Measurements from ENCODE around the gene CCN6. TPM values are rescaled to one million over a fixed set of nuclear protein-coding genes. Genes with fewer than 3 reads are reported as not detected.

The CCN6 gene
- total and polyA plus RNA-seq, 2 donors (not counting 1 experiment from before 2014, with no cell fraction given): 0.49 TPM; not detected in 1

- no peaks in the 10 kb centered on the region for H3K4me1 ChIP-seq (ENCODE audit: control insufficient read depth, extremely low read depth, insufficient read depth, low read length)
- DNase-seq (ENCODE audit: low read depth in 2 of 2): no peak
- H3K27me3 ChIP-seq (ENCODE audit: control insufficient read depth, insufficient read depth, low read length): peaks cover 2% of the 10 kb centered on the region
- H3K4me2 ChIP-seq (ENCODE audit: extremely low read depth, insufficient read depth, low read length): no peak overlapping the region
- no peaks in the 10 kb centered on the region for H3K36me3 ChIP-seq (ENCODE audit: control insufficient read depth, insufficient read depth, low read length)
- no peak overlapping the region for H3K4me3 ChIP-seq (replicated peaks in 1 of 4; ENCODE audit: control extremely low read depth in 1 of 4, insufficient read depth in 1 of 4, low read depth in 3 of 4, low read length in 4 of 4)
- H3K27ac ChIP-seq (ENCODE audit: insufficient read depth, low read length): no peak overlapping the region
- no peak overlapping the region for H2AFZ ChIP-seq (ENCODE audit: low read length)
- TF ChIP-seq EZH2 (IDR thresholded peaks at IDR 0.05; ENCODE audit: low read length, missing control alignments): no peak
- no peak for TF ChIP-seq CTCF (conservative IDR thresholded peaks at IDR 0.05 in 1 of 2, IDR thresholded peaks at IDR 0.05 in 1 of 2; ENCODE audit: low read depth in 1 of 2, low read length in 2 of 2)
- no peaks in the 10 kb centered on the region for H3K79me2 ChIP-seq (ENCODE audit: control insufficient read depth, insufficient read depth, low read length)
- H4K20me1 ChIP-seq (ENCODE audit: control insufficient read depth, extremely low read depth, insufficient read depth, low read length): no peaks in the 10 kb centered on the region
- no peaks in the 10 kb centered on the region for H3K9me3 ChIP-seq (ENCODE audit: control insufficient read depth, insufficient read depth, low read depth, low read length)
- no peak overlapping the region for H3K9ac ChIP-seq (ENCODE audit: insufficient read depth, low read length)
Measured at GRCh38 chr6:112032728-112033127, 21.2 kb upstream of the CCN6 start.

GRCh38 chr6:112033791-112034615 is 19.9 kb upstream of the CCN6 start:
- Histone ChIP-seq H2AFZ (ENCODE audit: low read length) (no peak overlapping the region), H3K4me1 (ENCODE audit: control insufficient read depth, extremely low read depth, insufficient read depth, low read length) (peaks cover 7% of the 10 kb centered on the region), H3K9me3 (ENCODE audit: control insufficient read depth, insufficient read depth, low read depth, low read length) (no peaks in the 10 kb centered on the region), H3K27me3 (ENCODE audit: control insufficient read depth, insufficient read depth, low read length) (peaks cover 2% of the 10 kb centered on the region), H3K4me2 (ENCODE audit: extremely low read depth, insufficient read depth, low read length) (no peak overlapping the region), H3K4me3 (replicated peaks in 1 of 4; ENCODE audit: control extremely low read depth in 1 of 4, insufficient read depth in 1 of 4, low read depth in 3 of 4, low read length in 4 of 4) (no peak overlapping the region), H4K20me1 (ENCODE audit: control insufficient read depth, extremely low read depth, insufficient read depth, low read length) (no peaks in the 10 kb centered on the region), H3K9ac (ENCODE audit: insufficient read depth, low read length) (no peak overlapping the region), H3K27ac (ENCODE audit: insufficient read depth, low read length) (no peak overlapping the region), H3K36me3 (ENCODE audit: control insufficient read depth, insufficient read depth, low read length) (no peaks in the 10 kb centered on the region), H3K79me2 (ENCODE audit: control insufficient read depth, insufficient read depth, low read length) (no peaks in the 10 kb centered on the region)
- DNase-seq (ENCODE audit: low read depth in 2 of 2): no peak
- no peak for TF ChIP-seq CTCF (conservative IDR thresholded peaks at IDR 0.05 in 1 of 2, IDR thresholded peaks at IDR 0.05 in 1 of 2; ENCODE audit: low read depth in 1 of 2, low read length in 2 of 2)
- TF ChIP-seq EZH2 (IDR thresholded peaks at IDR 0.05; ENCODE audit: low read length, missing control alignments): no peak

- H3K27ac ChIP-seq (ENCODE audit: insufficient read depth, low read length): no peak overlapping the region
- TF ChIP-seq CTCF (conservative IDR thresholded peaks at IDR 0.05 in 1 of 2, IDR thresholded peaks at IDR 0.05 in 1 of 2; ENCODE audit: low read depth in 1 of 2, low read length in 2 of 2) (no peak), EZH2 (IDR thresholded peaks at IDR 0.05; ENCODE audit: low read length, missing control alignments) (no peak)
Measured at GRCh38 chr6:112034616-112034995, 19.3 kb upstream of the CCN6 start.

More at GRCh38 chr6:112034616-112034995, 19.3 kb upstream of the CCN6 start:
- Histone ChIP-seq H4K20me1 (ENCODE audit: control insufficient read depth, extremely low read depth, insufficient read depth, low read length) (no peaks in the 10 kb centered on the region), H3K4me3 (replicated peaks in 1 of 4; ENCODE audit: control extremely low read depth in 1 of 4, insufficient read depth in 1 of 4, low read depth in 3 of 4, low read length in 4 of 4) (no peak overlapping the region), H3K79me2 (ENCODE audit: control insufficient read depth, insufficient read depth, low read length) (no peaks in the 10 kb centered on the region), H3K27me3 (ENCODE audit: control insufficient read depth, insufficient read depth, low read length) (peaks cover 2% of the 10 kb centered on the region), H3K9me3 (ENCODE audit: control insufficient read depth, insufficient read depth, low read depth, low read length) (no peaks in the 10 kb centered on the region), H2AFZ (ENCODE audit: low read length) (no peak overlapping the region), H3K9ac (ENCODE audit: insufficient read depth, low read length) (no peak overlapping the region), H3K36me3 (ENCODE audit: control insufficient read depth, insufficient read depth, low read length) (no peaks in the 10 kb centered on the region), H3K4me1 (ENCODE audit: control insufficient read depth, extremely low read depth, insufficient read depth, low read length) (peaks cover 7% of the 10 kb centered on the region), H3K4me2 (ENCODE audit: extremely low read depth, insufficient read depth, low read length) (no peak overlapping the region)
- DNase-seq (ENCODE audit: low read depth in 2 of 2): no peak
